ENCODE data around the gene POFUT2.

Gene POFUT2

DNA sequence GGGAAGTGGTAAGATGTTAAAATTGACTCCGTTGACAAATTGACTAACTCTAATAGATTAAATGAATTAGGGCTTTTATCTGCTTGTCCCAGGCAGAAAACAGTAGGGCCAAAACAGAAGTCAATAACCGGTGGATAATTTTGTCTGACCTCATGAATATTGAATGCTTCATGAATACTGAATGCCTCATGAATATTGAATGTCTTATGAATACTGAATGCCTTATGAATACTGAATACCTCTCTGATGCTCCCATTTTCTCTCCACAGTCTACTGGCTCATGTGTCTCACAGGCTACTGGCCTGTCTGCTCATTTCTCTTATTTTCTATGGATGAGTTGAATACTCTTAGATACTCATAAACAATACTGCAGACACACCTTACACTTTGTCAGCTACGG is 56.0 kb downstream of the POFUT2 start:
- no peak for DNase-seq (ENCODE audit: low read depth)
- no peak overlapping the region for H3K4me3 ChIP-seq (ENCODE audit: low read depth, low read length)
- TF ChIP-seq, protein P1, sequence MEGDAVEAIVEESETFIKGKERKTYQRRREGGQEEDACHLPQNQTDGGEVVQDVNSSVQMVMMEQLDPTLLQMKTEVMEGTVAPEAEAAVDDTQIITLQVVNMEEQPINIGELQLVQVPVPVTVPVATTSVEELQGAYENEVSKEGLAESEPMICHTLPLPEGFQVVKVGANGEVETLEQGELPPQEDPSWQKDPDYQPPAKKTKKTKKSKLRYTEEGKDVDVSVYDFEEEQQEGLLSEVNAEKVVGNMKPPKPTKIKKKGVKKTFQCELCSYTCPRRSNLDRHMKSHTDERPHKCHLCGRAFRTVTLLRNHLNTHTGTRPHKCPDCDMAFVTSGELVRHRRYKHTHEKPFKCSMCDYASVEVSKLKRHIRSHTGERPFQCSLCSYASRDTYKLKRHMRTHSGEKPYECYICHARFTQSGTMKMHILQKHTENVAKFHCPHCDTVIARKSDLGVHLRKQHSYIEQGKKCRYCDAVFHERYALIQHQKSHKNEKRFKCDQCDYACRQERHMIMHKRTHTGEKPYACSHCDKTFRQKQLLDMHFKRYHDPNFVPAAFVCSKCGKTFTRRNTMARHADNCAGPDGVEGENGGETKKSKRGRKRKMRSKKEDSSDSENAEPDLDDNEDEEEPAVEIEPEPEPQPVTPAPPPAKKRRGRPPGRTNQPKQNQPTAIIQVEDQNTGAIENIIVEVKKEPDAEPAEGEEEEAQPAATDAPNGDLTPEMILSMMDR (IDR thresholded peaks at IDR 0.05; ENCODE audit: control insufficient read depth, extremely low read depth, insufficient read depth): no peak

DNA sequence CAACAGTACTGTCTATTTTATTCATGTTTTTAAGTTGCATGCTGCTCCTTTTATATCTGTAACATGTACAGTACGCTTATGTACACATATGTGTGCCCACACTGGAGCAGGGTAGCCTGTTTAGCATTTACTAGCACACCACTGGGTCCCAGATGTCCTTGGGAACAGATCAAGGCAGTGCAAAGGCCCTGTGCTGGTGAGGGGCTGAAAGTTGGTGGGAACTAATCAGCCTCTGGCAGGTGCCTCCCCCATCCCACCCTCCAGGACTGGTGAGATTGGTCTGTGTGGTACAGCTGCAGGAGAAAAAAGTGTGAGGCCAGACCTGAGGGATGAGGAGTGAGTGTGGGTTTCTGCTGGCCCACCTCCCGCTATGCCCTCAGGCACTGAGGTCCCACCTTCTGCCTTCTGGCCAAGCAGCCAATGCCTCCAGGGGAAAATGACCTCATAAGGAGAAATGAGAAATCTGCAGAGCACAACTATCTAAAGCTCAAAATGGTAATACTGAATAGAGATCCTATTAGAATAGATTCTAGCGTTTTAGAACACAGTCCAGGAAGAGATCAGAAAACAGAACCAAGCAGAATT is 58.9 kb downstream of the POFUT2 start:
- DNase-seq (ENCODE audit: low read depth): no peak
- H3K4me3 ChIP-seq (ENCODE audit: low read depth, low read length): no peak overlapping the region
- TF ChIP-seq, protein P1 (IDR thresholded peaks at IDR 0.05; ENCODE audit: control insufficient read depth, extremely low read depth, insufficient read depth): no peak

DNA sequence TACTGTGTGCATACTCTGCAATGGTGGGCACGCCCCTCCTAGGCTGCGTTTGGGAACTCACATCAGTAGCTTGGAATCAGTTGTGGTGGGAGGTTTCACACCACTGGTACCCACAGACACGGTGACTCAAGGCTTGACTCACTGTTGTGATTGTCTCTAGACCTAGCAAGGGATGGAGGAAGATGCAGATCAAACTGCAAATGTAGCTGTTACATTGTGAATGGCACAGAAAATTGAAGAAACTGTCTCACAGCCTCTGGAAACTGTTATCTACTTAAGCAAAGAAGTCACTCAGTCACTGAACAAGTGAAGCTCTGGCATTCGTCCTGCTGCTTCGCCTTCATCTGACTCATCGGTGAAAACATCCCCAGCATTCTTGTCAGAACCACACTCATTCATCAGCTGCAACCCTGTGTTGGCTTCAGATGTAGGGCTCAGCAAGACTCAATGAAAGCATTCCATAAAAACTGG is 59.5 kb downstream of the POFUT2 start:
- TF ChIP-seq, protein P1 (IDR thresholded peaks at IDR 0.05; ENCODE audit: control insufficient read depth, extremely low read depth, insufficient read depth): no peak
- H3K4me3 ChIP-seq (ENCODE audit: low read depth, low read length): no peak overlapping the region
- no peak for DNase-seq (ENCODE audit: low read depth)

DNA sequence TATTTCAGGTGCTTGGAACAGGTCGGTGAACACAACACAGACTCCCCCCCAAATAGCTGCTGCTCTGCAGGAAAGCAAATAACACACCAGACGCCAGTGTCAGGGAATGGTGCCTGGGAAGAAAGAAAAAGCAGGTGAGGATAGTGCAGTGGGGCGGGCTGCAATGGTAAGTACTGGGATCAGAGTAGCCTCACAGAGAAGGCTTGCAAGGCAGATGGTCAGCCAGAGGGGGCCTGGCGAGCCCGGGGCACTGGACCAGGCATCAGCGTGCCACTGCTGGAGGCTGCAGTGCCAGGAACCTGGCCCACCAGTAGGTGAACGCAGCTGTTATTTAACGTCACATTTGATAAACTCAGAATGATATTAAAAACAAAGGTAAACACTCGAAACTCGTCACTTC is 60.0 kb downstream of the POFUT2 start:
- TF ChIP-seq, protein P1 (IDR thresholded peaks at IDR 0.05; ENCODE audit: control insufficient read depth, extremely low read depth, insufficient read depth): no peak
- no peak overlapping the region for H3K4me3 ChIP-seq (ENCODE audit: low read depth, low read length)
- DNase-seq (ENCODE audit: low read depth): no peak

DNA sequence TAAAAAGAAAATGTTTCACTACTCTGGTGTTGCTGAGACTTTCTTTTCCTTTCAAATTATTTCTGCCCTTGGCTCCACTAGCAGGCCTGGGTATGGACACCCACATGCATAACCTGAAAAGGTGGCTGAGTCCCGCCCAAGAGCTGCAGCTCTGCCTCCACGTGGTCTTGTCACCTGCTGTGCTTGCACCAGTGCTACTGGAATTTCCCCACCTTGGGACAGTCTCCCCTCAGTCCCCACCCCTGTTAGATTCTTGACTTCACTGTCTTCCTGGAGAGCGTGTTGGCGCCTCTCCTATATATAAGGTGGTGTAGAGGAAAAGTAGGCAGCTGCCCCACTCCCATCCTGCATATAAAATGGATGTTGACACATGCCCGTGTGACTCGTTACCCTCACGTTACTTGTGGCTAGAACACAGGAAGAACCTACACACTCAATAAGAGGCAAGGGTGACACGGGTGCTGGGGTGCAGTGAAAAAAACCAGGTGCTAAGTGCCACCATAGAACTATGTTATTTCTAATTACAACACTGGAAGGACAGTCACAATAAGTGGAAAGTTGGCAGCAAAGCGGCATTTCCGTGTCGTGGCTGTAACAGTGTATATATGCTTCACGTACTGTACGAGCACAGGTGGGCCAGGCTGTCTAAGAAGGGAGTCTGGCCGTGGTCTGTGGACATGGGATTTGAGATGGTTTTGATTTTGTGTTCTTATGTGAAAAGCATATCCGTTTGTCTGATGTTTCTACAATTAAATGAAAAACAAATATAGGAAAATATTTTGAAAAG is 61.0 kb downstream of the POFUT2 start:
- H3K4me3 ChIP-seq (ENCODE audit: low read depth, low read length): no peak overlapping the region
- DNase-seq (ENCODE audit: low read depth): no peak
- TF ChIP-seq, protein P1 (IDR thresholded peaks at IDR 0.05; ENCODE audit: control insufficient read depth, extremely low read depth, insufficient read depth): no peak

DNA sequence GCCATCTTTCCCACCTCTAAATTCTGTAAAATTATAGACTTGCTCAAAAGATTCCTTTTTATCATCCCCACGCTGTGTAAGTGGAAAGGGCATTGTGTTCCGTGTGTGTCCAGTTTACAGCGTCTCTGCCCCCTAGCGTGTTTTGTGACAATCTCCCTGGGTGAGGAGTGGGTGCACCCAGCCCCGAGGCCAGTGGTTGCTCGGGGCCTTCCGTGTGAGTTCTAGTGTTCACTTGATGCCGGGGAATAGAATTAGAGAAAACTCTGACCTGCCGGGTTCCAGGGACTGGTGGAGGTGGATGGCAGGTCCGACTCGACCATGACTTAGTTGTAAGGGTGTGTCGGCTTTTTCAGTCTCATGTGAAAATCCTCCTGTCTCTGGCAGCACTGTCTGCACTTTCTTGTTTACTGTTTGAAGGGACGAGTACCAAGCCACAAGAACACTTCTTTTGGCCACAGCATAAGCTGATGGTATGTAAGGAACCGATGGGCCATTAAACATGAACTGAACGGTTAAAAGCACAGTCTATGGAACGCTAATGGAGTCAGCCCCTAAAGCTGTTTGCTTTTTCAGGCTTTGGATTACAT is 61.9 kb downstream of the POFUT2 start:
- TF ChIP-seq, protein P1 (IDR thresholded peaks at IDR 0.05; ENCODE audit: control insufficient read depth, extremely low read depth, insufficient read depth): peak; percentile 50
- H3K4me3 ChIP-seq (ENCODE audit: low read depth, low read length): peak overlapping the region; percentile 24
- DNase-seq (ENCODE audit: low read depth): peak; percentile 77
